Testis (tissue), 2 donors: ENCODE results near the gene PLIN4.

Source experiments
- POLR2A ChIP-seq: fragments of 450-650 bp; IDR thresholded peaks from one replicate; pipeline ENCODE4 v1.6.1; 2017; ENCODE audit warnings: antibody characterized with exemption, mild to moderate bottlenecking, moderate library complexity
- TF ChIP-seq, protein P1 (sequence below), 3 experiments: fragments of 450-650 bp in 2 of 3; fragments of 200-600 bp in 1 of 3; sonication (generic) in 1 of 3; IDR thresholded peaks; one replicate each; pipeline ENCODE4 v1.5.1; 2016 to 2019; ENCODE audit warnings: antibody characterized with exemption in 3 of 3, mild to moderate bottlenecking in 2 of 3, moderate library complexity in 1 of 3

DNA sequence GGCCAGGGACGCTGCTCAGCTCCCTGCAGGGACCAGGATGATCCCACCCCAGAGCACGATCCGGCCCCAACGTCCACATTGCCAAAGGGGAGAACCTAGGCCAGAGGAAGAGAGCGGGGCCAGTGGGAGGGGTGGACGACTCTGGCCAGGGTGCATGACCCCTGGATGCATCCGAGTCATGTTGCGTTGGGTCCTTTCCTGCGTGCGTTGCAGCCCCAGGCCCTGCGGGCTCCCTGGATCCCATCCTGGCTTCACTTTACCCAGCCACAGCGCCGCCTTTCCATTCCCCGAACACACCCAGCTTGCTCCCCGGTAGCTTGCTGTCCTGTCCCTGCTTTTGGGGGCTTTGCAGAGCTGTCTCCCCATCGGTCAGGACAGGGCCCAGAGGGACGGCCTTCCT lies 10.5 kb downstream of the PLIN4 start:
- no peak for TF ChIP-seq POLR2A
- TF ChIP-seq, protein P1, sequence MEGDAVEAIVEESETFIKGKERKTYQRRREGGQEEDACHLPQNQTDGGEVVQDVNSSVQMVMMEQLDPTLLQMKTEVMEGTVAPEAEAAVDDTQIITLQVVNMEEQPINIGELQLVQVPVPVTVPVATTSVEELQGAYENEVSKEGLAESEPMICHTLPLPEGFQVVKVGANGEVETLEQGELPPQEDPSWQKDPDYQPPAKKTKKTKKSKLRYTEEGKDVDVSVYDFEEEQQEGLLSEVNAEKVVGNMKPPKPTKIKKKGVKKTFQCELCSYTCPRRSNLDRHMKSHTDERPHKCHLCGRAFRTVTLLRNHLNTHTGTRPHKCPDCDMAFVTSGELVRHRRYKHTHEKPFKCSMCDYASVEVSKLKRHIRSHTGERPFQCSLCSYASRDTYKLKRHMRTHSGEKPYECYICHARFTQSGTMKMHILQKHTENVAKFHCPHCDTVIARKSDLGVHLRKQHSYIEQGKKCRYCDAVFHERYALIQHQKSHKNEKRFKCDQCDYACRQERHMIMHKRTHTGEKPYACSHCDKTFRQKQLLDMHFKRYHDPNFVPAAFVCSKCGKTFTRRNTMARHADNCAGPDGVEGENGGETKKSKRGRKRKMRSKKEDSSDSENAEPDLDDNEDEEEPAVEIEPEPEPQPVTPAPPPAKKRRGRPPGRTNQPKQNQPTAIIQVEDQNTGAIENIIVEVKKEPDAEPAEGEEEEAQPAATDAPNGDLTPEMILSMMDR (IDR thresholded peaks at IDR 0.05), result no peak
